Activated B cell treated with CpG ODN at 0.5 μM for 24 hours (primary cell): ENCODE measurements around the gene MAN1B1. TPM values are rescaled to one million over a fixed set of nuclear protein-coding genes. Genes with fewer than 3 reads are reported as not detected.

Source experiments
- ATAC-seq: fragments of 200-7000 bp; cut with Tn5 transposase; one replicate; pipeline ENCODE4 v1.10.0; 2021; ENCODE audit warnings: low read depth, mild to moderate bottlenecking, moderate library complexity
- CTCF ChIA-PET: fragments of 350-600 bp; sonication (Branson Sonifier 250); formaldehyde crosslinking; loops from one replicate; lab custom pipeline; 2021; ENCODE audit warnings: antibody characterized with exemption; lab: Charles Lee
- POLR2A ChIA-PET: fragments of 350-600 bp; sonication (Branson Sonifier 250); formaldehyde crosslinking; loops from one replicate; lab custom pipeline; 2021; ENCODE audit warnings: antibody characterized with exemption; lab: Charles Lee
- DNase-seq: peaks from one replicate; pipeline ENCODE4 v3.0.0; 2022
- H3K27ac Mint-ChIP-seq: one replicate; pipeline ENCODE4 v1.8.0; 2020; ENCODE audit warnings: mixed read lengths
- H3K27me3 Mint-ChIP-seq: one replicate; pipeline ENCODE4 v1.8.0; 2021; ENCODE audit warnings: mixed read lengths
- H3K36me3 Mint-ChIP-seq: one replicate; pipeline ENCODE4 v1.8.0; 2021; ENCODE audit warnings: low read depth, mixed read lengths
- H3K4me1 Mint-ChIP-seq: one replicate; pipeline ENCODE4 v1.8.0; 2021; ENCODE audit warnings: mixed read lengths
- H3K4me3 Mint-ChIP-seq: one replicate; pipeline ENCODE4 v1.8.0; 2020; ENCODE audit warnings: mild to moderate bottlenecking, mixed read lengths
- H3K9me3 Mint-ChIP-seq: one replicate; pipeline ENCODE4 v1.8.0; 2020; ENCODE audit warnings: mixed read lengths
- CTCF ChIP-seq: fragments of 200-600 bp; IDR thresholded peaks from one replicate; pipeline ENCODE4 v1.8.0; 2022; ENCODE audit warnings: antibody characterized with exemption, mild to moderate bottlenecking
- intact Hi-C: fragments of 100-400 bp; cut with micrococcal nuclease; formaldehyde crosslinking; loops from one replicate; pipeline ENCODE4 v1.15.1; 2024
- total RNA-seq: library from RNA; stranded (reverse); gene quantifications from 2 replicates; pipeline ENCODE4 v1.2.3, GENCODE V29; 2022

The MAN1B1 gene
- total RNA-seq, 1 donor from 2014 or later, result 37.7 TPM

DNA sequence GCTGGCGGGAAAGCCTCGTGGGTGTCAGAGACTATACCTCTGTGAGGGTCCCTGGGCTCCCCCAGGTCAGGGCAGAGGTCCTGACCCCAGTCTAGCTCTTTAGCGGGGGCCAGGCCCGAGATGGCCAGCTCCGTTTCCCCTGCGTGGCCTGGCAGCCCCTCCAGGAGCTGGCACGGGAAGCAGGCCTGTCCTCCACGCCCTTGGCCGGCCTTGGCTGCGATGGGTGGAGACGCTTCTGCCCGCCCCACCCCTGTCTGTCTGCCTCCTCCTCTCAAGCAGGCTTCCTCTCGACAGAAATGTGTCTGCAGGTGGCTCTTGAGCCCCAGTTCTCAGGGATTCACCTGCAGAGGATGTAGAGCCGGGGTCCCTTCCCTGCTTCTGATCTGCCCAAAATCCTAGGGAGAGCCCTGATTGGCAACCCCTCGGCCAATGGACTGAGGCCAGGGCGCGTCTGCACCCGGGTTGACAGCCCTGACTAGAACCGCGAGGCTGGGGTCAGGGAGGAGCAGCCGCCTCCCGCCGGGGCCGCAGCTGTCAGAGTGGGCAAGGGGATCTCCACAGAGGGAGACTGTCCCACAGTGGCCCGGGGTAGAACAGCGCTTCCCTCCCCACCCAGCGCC, 49.6 kb downstream of the MAN1B1 start:
- Mint-ChIP-seq H3K4me1 (peaks cover 3% of the 10 kb centered on the region), H3K36me3 (no peaks in the 10 kb centered on the region), H3K27me3 (peaks cover 40% of the 10 kb centered on the region), H3K9me3 (no peaks in the 10 kb centered on the region), H3K27ac (no peak overlapping the region), H3K4me3 (no peak overlapping the region)
- ATAC-seq (no peak), DNase-seq (no peak)
- intact Hi-C loops, result no loop called here
- no peak for TF ChIP-seq CTCF
- CTCF ChIA-PET, result interaction anchor here (1.1 kb wide), 1 partner anchor 14 kb away, joined by 3 read pairs; no protein-coding TSS in a partner anchor
- POLR2A ChIA-PET, result interaction anchor here (1.0 to 2.1 kb wide), 2 partner anchors 9 to 12 kb away, joined by 3 to 7 read pairs; no protein-coding TSS in a partner anchor

DNA sequence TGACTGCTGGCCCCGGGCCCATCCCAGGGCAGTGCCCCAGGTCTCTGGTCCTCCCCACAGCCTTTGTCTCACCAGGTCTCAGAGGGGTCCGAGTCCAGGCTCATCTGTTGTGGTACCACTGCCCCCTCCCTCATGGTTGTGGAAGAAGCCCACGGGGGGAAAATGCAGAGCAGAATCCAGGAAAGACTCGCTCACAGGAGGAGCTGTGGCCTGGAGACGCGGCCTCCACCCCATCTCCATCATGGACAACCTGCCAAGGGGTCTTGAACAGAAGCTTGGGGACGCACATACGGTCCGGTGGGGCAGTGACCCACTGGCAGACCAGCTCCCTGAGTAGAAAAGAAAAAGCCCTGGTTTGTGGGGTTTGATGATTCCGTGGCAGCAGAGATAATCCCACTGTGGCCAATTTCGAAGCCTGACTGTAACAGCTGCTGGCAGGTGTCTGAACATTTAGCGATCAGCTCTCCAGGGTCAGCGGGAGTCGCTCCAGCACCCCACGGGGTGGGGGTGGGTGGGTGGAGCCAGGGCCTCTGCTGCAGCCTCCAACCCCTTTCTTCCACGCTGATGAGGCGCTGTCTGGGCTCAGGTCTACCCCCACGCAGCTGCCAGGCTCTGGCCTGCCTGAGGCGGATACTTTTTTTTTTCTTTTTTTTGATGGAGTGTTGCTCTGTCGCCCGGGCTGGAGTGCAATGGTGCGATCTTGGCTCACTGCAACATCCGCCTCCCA, 50.3 kb downstream of the MAN1B1 start:
- CTCF ChIA-PET, result interaction anchor here (1.1 kb wide), 1 partner anchor 13 kb away, joined by 3 read pairs; no protein-coding TSS in a partner anchor
- H3K4me1 Mint-ChIP-seq, result peaks cover 3% of the 10 kb centered on the region
- H3K9me3 Mint-ChIP-seq, result no peaks in the 10 kb centered on the region
- POLR2A ChIA-PET, result interaction anchor here (1.0 to 2.1 kb wide), 2 partner anchors 10 to 11 kb away, joined by 3 to 7 read pairs; no protein-coding TSS in a partner anchor
- no peaks in the 10 kb centered on the region for H3K36me3 Mint-ChIP-seq
- no peak overlapping the region for H3K27ac Mint-ChIP-seq
- intact Hi-C loops, result no loop called here
- ATAC-seq (no peak), DNase-seq (no peak)
- H3K4me3 Mint-ChIP-seq, result no peak overlapping the region
- TF ChIP-seq CTCF, result no peak
- peaks cover 43% of the 10 kb centered on the region for H3K27me3 Mint-ChIP-seq

DNA sequence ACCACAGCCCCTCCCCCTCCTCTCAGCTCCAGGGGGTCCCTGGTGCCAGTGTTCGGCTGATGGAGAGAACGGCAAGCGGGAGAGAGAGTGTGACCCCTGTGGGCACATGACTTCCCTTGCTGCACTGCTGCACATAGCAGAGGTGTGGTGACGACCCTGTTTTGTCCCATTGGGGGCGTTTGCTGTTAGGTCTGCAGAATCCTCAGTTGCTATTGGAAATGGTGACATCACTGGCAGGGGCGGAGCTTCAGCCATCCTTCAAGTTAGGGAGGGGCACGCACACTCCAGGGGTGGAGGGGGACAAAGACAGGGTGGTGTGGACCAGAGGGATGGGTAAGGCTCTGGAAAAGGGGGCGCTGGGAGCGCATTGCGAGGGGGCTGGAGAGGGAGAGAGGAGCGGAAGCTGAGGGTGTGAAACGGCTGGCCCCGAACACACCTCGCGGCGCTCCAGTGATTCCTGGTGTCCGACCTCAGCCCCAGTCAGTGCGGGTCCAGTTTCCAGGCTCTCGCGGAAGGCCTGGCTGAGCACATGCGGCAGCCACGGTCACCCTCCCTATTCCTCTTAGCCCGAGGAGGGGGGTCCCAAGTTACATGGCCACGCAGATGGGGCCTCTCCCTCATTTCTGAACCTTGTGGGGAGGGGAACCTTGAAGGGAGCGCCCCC, 51.4 kb downstream of the MAN1B1 start:
- TF ChIP-seq CTCF, result no peak
- intact Hi-C loops, result no loop called here
- DNase-seq (no peak), ATAC-seq (no peak)
- H3K4me3 Mint-ChIP-seq, result no peak overlapping the region
- POLR2A ChIA-PET, result interaction anchor here (0.6 to 1.5 kb wide), 4 partner anchors 8 to 102 kb away, joined by 3 to 13 read pairs (median 4); no protein-coding TSS in a partner anchor
- CTCF ChIA-PET, result interaction anchor here (1.0 kb wide), 1 partner anchor 91 kb away, joined by 3 read pairs; no protein-coding TSS in a partner anchor
- H3K36me3 Mint-ChIP-seq, result no peaks in the 10 kb centered on the region
- no peak overlapping the region for H3K27ac Mint-ChIP-seq
- peaks cover 50% of the 10 kb centered on the region for H3K27me3 Mint-ChIP-seq
- no peaks in the 10 kb centered on the region for H3K9me3 Mint-ChIP-seq
- H3K4me1 Mint-ChIP-seq, result peaks cover 3% of the 10 kb centered on the region

DNA sequence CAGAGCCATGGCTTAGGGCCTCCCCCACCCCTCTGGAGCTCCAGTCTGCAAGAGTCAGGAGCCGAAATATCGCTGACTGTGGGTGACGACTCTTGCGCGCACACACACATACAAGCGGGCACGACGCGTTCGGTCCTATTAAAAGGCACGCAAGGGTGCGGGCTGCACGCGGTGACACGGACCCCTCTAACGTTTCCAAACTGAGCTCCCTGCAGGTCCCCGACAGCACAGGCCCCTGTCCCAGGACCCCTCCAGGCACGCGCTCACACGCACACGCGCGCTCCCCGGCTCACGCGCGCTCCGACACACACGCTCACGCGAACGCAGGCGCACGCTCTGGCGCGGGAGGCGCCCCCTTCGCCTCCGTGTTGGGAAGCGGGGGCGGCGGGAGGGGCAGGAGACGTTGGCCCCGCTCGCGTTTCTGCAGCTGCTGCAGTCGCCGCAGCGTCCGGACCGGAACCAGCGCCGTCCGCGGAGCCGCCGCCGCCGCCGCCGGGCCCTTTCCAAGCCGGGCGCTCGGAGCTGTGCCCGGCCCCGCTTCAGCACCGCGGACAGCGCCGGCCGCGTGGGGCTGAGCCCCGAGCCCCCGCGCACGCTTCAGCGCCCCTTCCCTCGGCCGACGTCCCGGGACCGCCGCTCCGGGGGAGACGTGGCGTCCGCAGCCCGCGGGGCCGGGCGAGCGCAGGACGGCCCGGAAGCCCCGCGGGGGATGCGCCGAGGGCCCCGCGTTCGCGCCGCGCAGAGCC, 52.1 kb downstream of the MAN1B1 start, which contains the start of gene GRIN1:
TSS of gene GRIN1 (plus strand) at position 433 of the 746 bp plus-strand sequence. CDS start 333 bp downstream, outside the sequence.
- TF ChIP-seq CTCF, result no peak
- Mint-ChIP-seq H3K9me3 (no peaks in the 10 kb centered on the region), H3K4me3 (no peak within 1 kb of the TSS), H3K27ac (no peak within 1 kb of the TSS), H3K4me1 (peaks cover 3% of the 10 kb centered on the region), H3K36me3 (no peaks in the 10 kb centered on the region), H3K27me3 (peaks cover 56% of the 10 kb centered on the region)
- intact Hi-C loops, result no loop called here
- CTCF ChIA-PET, result interaction anchor here (1.0 kb wide), 1 partner anchor 92 kb away, joined by 3 read pairs; no protein-coding TSS in a partner anchor
- peak; percentile 56 for ATAC-seq
- POLR2A ChIA-PET, result interaction anchor here (0.6 to 1.5 kb wide), 5 partner anchors 9 to 102 kb away, joined by 3 to 13 read pairs (median 3); no protein-coding TSS in a partner anchor
- no peak for DNase-seq
